ENCODE results near the gene PDXDC1. TPM values are rescaled to one million over a fixed set of nuclear protein-coding genes. Genes with fewer than 3 reads are reported as not detected.
"Not testable (repeated sequence)": the region's sequence is repeated elsewhere in the genome, so short reads cannot be mapped to it uniquely, and the experiment has no call there.

The PDXDC1 gene
- total RNA-seq, 1 donor from 2014 or later: 123 TPM

GRCh38 chr16:15073101-15073500 is 98.3 kb downstream of the PDXDC1 start:
- Histone ChIP-seq H2AFZ (ENCODE audit: low read depth, low read length) (no peak overlapping the region), H3K4me3 (ENCODE audit: insufficient read depth, low read depth, low read length) (no peak overlapping the region), H3K4me2 (ENCODE audit: low read length) (no peak overlapping the region), H3K36me3 (ENCODE audit: insufficient read depth, low read length) (peaks cover 41% of the 10 kb centered on the region), H3K9me3 (ENCODE audit: insufficient read depth, low read depth, low read length) (no peaks in the 10 kb centered on the region), H3K9ac (ENCODE audit: low read length) (no peak overlapping the region), H3K27me3 (ENCODE audit: insufficient read depth, low read length) (no peaks in the 10 kb centered on the region), H3K79me2 (ENCODE audit: insufficient read depth, low read length) (no peaks in the 10 kb centered on the region), H3K27ac (ENCODE audit: low read depth, low read length) (no peak overlapping the region), H4K20me1 (ENCODE audit: insufficient read depth, low read length) (peaks cover 13% of the 10 kb centered on the region), H3K4me1 (ENCODE audit: insufficient read depth, low read length) (no peaks in the 10 kb centered on the region)
- Mint-ChIP-seq H3K36me3 (ENCODE audit: low read depth, unreplicated experiment) (peaks cover 3% of the 10 kb centered on the region), H3K27me3 (ENCODE audit: low read depth, unreplicated experiment) (no peaks in the 10 kb centered on the region), H3K4me1 (ENCODE audit: low read depth, unreplicated experiment) (no peaks in the 10 kb centered on the region), H3K27ac (ENCODE audit: unreplicated experiment) (no peak overlapping the region), H3K9me3 (ENCODE audit: unreplicated experiment) (no peaks in the 10 kb centered on the region), H3K4me3 (ENCODE audit: unreplicated experiment) (no peak overlapping the region)
- DNase-seq (ENCODE audit: low read depth) (no peak), FAIRE-seq (no peak)
- TF ChIP-seq EZH2 (IDR thresholded peaks at IDR 0.05; ENCODE audit: insufficient read depth, low read length) (no peak), CTCF (IDR thresholded peaks at IDR 0.05; ENCODE audit: insufficient read depth, low read depth, low read length) (no peak)

GRCh38 chr16:15076161-15076560 is 101.3 kb downstream of the PDXDC1 start:
- peaks cover 10% of the 10 kb centered on the region for H3K36me3 Mint-ChIP-seq (ENCODE audit: low read depth, unreplicated experiment)
- H3K4me3 Mint-ChIP-seq (ENCODE audit: unreplicated experiment): not testable (repeated sequence)

DNA sequence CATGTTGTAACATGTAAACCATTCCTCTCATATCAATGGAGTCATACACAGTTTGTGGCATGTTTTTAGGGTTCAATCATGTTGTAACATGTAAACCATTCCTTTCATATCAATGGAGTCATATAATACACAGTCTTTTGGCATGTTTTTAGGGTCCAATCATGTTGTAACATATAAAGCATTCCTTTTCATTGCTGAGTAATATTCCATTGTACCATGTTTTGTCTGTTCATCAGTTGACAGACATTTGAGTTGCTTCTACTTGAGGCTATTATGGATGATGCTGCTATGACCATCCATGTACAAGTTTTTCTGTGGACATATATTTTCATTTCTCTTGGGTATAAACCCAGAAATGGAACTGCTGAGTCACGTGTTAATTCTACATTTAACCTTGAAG is 106.1 kb downstream of the PDXDC1 start:
- not testable (repeated sequence) for H3K4me1 ChIP-seq (ENCODE audit: insufficient read depth, low read length); H3K9ac ChIP-seq (ENCODE audit: low read length); H3K4me2 ChIP-seq (ENCODE audit: low read length); H3K9me3 Mint-ChIP-seq (ENCODE audit: unreplicated experiment); H3K4me3 ChIP-seq (ENCODE audit: insufficient read depth, low read depth, low read length); H3K27me3 Mint-ChIP-seq (ENCODE audit: low read depth, unreplicated experiment); H4K20me1 ChIP-seq (ENCODE audit: insufficient read depth, low read length); H3K4me1 Mint-ChIP-seq (ENCODE audit: low read depth, unreplicated experiment); FAIRE-seq; H3K27ac Mint-ChIP-seq (ENCODE audit: unreplicated experiment); H2AFZ ChIP-seq (ENCODE audit: low read depth, low read length); H3K27me3 ChIP-seq (ENCODE audit: insufficient read depth, low read length); H3K4me3 Mint-ChIP-seq (ENCODE audit: unreplicated experiment); H3K36me3 ChIP-seq (ENCODE audit: insufficient read depth, low read length); H3K9me3 ChIP-seq (ENCODE audit: insufficient read depth, low read depth, low read length); H3K79me2 ChIP-seq (ENCODE audit: insufficient read depth, low read length); DNase-seq (ENCODE audit: low read depth); H3K27ac ChIP-seq (ENCODE audit: low read depth, low read length)
- H3K36me3 Mint-ChIP-seq (ENCODE audit: low read depth, unreplicated experiment): peaks cover 17% of the 10 kb centered on the region

More at GRCh38 chr16:15076161-15076560, 101.3 kb downstream of the PDXDC1 start:
- H3K27me3 ChIP-seq (ENCODE audit: insufficient read depth, low read length); H3K27ac ChIP-seq (ENCODE audit: low read depth, low read length); FAIRE-seq; H3K4me2 ChIP-seq (ENCODE audit: low read length); H3K9me3 Mint-ChIP-seq (ENCODE audit: unreplicated experiment); H3K27me3 Mint-ChIP-seq (ENCODE audit: low read depth, unreplicated experiment); H3K4me1 ChIP-seq (ENCODE audit: insufficient read depth, low read length); H2AFZ ChIP-seq (ENCODE audit: low read depth, low read length); H3K4me1 Mint-ChIP-seq (ENCODE audit: low read depth, unreplicated experiment); H3K27ac Mint-ChIP-seq (ENCODE audit: unreplicated experiment); H3K9ac ChIP-seq (ENCODE audit: low read length); DNase-seq (ENCODE audit: low read depth); H3K79me2 ChIP-seq (ENCODE audit: insufficient read depth, low read length); H3K9me3 ChIP-seq (ENCODE audit: insufficient read depth, low read depth, low read length); H3K4me3 ChIP-seq (ENCODE audit: insufficient read depth, low read depth, low read length): not testable (repeated sequence)
- Histone ChIP-seq H4K20me1 (ENCODE audit: insufficient read depth, low read length) (peaks cover 13% of the 10 kb centered on the region), H3K36me3 (ENCODE audit: insufficient read depth, low read length) (peaks cover 27% of the 10 kb centered on the region)

- H3K79me2 ChIP-seq (ENCODE audit: insufficient read depth, low read length); H3K36me3 ChIP-seq (ENCODE audit: insufficient read depth, low read length); H3K4me1 Mint-ChIP-seq (ENCODE audit: low read depth, unreplicated experiment); H3K9me3 Mint-ChIP-seq (ENCODE audit: unreplicated experiment); H3K27ac ChIP-seq (ENCODE audit: low read depth, low read length); H4K20me1 ChIP-seq (ENCODE audit: insufficient read depth, low read length); H3K27me3 ChIP-seq (ENCODE audit: insufficient read depth, low read length); H3K27ac Mint-ChIP-seq (ENCODE audit: unreplicated experiment); H3K4me1 ChIP-seq (ENCODE audit: insufficient read depth, low read length); H2AFZ ChIP-seq (ENCODE audit: low read depth, low read length); H3K27me3 Mint-ChIP-seq (ENCODE audit: low read depth, unreplicated experiment); DNase-seq (ENCODE audit: low read depth); H3K4me2 ChIP-seq (ENCODE audit: low read length); H3K4me3 ChIP-seq (ENCODE audit: insufficient read depth, low read depth, low read length); FAIRE-seq; H3K4me3 Mint-ChIP-seq (ENCODE audit: unreplicated experiment); H3K9ac ChIP-seq (ENCODE audit: low read length); H3K9me3 ChIP-seq (ENCODE audit: insufficient read depth, low read depth, low read length): not testable (repeated sequence)
- peaks cover 17% of the 10 kb centered on the region for H3K36me3 Mint-ChIP-seq (ENCODE audit: low read depth, unreplicated experiment)
Measured at GRCh38 chr16:15082788-15083187, 108.0 kb downstream of the PDXDC1 start.

DNA sequence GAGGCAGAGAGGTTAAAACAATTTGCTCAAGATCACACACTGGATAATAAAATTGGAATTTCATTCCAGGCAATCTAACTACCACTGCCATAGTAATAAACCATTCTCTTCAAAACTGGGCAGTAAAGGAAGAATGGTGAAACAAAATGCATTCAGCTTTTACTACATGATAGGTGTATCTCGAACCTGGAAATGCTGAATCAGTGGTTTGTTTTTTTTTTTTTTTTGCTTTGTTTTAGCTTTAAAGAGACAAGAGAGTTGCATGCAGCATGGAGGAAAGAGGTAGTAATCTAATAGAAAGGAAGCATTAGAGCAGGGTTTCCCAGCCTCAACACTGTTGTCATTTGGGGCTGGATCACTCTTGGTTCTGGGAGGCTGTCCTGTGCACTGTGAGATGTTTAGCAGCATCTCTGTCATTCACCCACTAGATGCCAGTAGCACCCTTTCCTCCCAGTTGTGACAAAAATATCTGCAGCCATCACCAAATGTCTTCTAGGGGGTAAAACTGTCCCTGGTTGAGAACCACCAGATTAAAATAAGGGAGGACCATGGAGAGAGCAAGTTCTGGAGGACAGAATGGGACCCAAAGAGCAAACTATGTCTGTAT is 115.9 kb downstream of the PDXDC1 start:
- not testable (repeated sequence) for H3K36me3 Mint-ChIP-seq (ENCODE audit: low read depth, unreplicated experiment); H3K9me3 Mint-ChIP-seq (ENCODE audit: unreplicated experiment); H3K27me3 Mint-ChIP-seq (ENCODE audit: low read depth, unreplicated experiment); FAIRE-seq; H3K9ac ChIP-seq (ENCODE audit: low read length); H3K27ac ChIP-seq (ENCODE audit: low read depth, low read length); H3K4me1 Mint-ChIP-seq (ENCODE audit: low read depth, unreplicated experiment); H3K4me3 ChIP-seq (ENCODE audit: insufficient read depth, low read depth, low read length); H3K9me3 ChIP-seq (ENCODE audit: insufficient read depth, low read depth, low read length); H3K4me3 Mint-ChIP-seq (ENCODE audit: unreplicated experiment); H3K27ac Mint-ChIP-seq (ENCODE audit: unreplicated experiment); H3K27me3 ChIP-seq (ENCODE audit: insufficient read depth, low read length); H2AFZ ChIP-seq (ENCODE audit: low read depth, low read length); H4K20me1 ChIP-seq (ENCODE audit: insufficient read depth, low read length); H3K4me2 ChIP-seq (ENCODE audit: low read length); H3K36me3 ChIP-seq (ENCODE audit: insufficient read depth, low read length); DNase-seq (ENCODE audit: low read depth); H3K4me1 ChIP-seq (ENCODE audit: insufficient read depth, low read length)
- peaks cover 22% of the 10 kb centered on the region for H3K79me2 ChIP-seq (ENCODE audit: insufficient read depth, low read length)

Data from astrocyte (in vitro differentiated cells and primary cell).